Measurements from ENCODE around the gene RASL11B. TPM values are rescaled to one million over a fixed set of nuclear protein-coding genes. Genes with fewer than 3 reads are reported as not detected.

Gene RASL11B
- polyA plus RNA-seq, 3 donors = 38.9 to 41.2 (median 39.6) TPM

DNA sequence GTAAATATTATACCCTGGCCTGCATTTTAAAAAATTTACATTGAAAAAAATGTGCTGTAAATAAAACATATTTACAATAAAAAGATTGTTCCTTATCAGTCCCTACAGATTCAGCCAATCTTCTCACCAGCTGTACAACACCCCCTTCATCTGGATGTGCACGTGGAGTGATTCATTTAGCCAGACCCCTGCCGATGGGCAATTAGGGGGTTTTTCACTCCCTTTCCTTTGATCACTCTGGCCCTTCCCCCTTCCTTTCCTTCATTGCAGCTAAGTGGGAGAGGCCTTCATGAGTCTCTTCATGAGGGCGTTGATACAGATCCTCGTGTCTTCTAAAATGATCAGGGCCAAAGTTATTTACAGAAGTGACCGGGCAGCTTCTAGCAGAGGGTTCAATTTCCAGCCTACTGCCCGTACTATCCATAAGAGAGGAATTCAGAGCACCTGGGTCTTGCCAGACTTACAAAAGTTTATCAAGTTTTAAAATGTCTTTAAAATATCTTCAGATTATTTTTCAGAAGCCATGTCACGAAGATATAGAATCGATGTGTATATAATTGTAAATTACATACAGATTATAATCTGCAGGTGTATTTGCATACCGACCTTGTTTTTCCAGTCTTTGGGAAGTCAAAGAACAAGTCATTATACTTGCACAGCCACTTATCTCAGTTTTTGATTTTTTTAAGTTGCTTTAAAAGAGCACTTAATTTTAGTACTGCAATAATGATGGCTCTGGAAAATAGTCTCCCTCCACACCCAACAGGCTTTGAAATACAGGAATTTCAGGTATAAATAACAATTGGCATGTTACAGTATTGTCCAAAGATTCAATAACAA lies 21.4 kb upstream of the RASL11B start:
- DNase-seq = no peak

DNA sequence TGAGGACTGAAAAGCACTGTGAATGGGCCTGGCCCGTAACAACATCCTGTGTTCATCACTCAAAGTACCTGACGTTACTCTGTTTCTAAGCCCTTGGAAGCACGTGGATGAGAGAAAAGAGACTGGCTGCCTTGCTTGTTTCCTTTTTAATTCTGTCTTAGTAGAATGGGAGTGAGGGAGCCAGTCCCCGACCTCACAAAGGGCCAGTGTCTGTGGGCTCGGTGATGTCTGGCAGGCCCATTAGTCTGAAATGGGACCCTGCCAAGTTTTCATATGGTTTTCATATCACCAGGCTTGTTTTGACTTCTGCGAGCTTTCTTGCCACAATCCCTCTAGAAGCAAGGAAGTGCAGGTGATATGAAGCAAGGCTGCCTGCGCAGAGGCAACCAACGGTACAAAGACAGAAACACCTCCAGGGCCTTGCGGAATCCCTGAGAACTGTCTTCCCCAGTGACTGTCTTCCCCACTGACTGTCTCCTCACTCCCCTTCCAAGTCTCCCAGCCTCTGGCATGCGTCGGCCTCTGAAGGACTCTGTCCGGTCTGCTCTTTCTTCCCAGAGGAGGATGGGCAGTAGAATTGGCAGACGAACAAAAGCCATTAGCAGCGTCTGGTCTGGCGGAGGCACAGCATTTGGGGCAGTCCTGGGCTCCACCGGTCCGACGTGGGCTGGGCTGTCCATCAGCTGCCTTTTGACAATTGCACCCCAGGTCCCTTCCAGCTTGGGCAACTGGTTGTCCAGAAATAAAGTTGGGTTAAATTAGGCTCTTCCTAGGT lies 20.2 kb upstream of the RASL11B start:
- DNase-seq = no peak

GRCh38 chr4:52842792-52843191 lies 19.3 kb upstream of the RASL11B start:
- DNase-seq = no peak

GRCh38 chr4:52843351-52843750 lies 18.8 kb upstream of the RASL11B start:
- no peak for DNase-seq

- no peak for DNase-seq
These were observed 18.2 kb upstream of the RASL11B start for GRCh38 chr4:52843958-52844357.

DNA sequence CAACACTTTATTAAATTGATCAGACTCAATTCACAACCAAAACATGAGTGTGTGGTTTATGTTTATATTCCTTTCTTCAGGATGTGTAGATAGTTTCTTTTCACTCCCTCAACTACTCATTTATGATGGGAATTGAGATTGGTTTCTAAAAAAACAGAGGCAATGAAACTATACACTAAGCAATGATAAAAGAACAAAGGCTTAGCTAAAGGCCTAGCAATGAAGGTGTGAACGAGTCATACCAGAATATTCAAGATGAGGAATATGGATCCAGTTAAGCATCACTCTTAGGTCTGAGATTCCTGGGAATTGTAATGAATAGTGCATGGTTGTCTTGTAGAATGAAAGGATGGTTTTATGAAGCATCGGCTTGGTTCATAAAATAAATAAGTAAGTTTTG lies 17.5 kb upstream of the RASL11B start:
- no peak for DNase-seq

DNA sequence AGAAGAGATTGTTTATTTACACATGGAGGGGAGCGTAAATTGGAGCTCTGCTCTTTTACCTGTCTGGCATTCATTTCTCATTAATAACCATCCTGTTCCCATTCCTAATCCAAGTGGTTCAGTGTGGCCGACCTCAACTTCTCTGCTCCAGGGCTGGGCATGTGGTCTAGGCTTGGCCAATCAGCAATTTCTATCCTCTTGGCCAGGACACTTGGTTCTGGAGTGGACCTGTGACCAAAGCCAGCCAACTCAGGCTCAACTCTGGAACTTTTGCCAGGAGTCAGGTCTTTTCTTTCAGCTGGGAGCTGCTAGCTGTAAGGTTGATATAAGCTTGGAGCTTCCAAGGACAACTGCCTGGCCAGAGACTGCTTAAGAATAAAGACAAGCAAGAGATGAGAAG lies 15.6 kb upstream of the RASL11B start:
- no peak for DNase-seq

DNA sequence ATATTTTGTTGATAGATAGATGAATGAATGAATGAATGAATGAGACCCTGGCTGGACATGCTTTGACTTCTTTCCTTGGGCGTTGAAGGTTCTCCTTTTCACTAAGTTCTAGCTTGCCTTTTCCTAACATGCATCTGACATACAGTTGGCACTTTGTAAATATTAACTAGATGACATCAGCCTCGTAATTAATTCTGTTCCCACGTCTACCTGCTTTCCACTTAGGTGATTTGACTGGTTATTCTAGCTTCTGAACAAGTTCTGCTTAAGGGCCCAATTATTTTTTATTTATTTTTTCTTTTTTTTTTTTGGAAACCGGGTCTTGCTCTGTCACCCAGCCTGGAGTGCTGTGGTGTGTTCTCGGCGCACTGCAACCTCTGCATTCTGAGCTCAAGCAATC lies 13.9 kb upstream of the RASL11B start:
- DNase-seq = peak; percentile 71

GRCh38 chr4:52850406-52851124 lies 11.6 kb upstream of the RASL11B start:
- no peak for DNase-seq

GRCh38 chr4:52852041-52852440 lies 10.1 kb upstream of the RASL11B start:
- DNase-seq = no peak

GRCh38 chr4:52852711-52853110 lies 9.4 kb upstream of the RASL11B start:
- DNase-seq = no peak

DNA sequence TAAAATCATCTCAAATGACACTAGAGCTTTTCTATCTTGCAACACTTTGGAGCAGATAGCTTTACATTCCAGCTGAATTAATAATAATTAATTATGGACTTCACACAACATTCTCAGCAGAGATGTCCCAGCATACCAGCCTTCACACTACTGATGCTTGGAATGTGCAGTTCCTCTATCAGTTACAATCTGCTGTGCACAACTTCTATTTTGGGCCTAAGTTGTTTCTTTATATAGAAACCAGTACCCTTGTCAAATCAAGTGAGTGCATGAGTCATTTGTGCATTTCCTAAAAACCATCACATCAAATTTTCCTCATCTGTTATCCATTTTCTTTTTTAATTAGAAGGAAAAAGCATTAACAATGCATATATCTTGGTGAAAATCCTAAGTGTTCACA lies 8.8 kb upstream of the RASL11B start:
- DNase-seq = no peak

GRCh38 chr4:52856801-52857200 lies 5.3 kb upstream of the RASL11B start:
- no peak for DNase-seq

GRCh38 chr4:52860361-52860760 lies 1.8 kb upstream of the RASL11B start:
- no peak for DNase-seq

DNA sequence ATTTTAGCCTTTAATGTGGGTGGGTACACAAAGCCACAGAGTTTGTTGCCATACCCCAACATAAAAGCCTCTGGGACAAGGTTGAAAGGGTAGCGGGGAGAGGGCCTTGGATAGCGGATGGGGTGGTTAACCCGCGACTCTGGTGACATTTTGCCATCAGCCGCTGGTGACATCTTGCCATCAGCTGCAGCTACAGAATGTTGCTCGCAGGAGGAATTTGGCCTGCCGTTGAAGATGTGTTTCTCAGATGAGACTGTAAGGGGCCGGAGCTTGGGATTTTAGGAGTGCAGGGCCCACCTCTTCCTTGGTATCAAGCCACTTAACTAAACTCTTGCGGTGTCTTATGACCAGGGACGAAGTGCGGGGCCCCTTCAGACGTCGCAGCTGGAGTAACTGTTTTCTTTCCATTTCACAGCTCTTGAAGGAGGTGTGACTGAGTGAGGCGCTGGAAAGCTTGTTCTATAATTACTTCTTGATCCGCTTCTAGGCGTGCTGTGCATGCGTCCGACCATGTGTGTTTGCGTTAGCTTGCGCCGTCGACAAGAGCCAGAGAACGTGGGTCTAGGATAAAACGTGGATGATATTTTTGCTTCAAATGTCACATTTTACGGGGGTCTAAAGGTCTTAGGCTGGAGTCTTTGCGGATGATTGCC lies 820 bp upstream of the RASL11B start:
- DNase-seq = peak; percentile 30

DNA sequence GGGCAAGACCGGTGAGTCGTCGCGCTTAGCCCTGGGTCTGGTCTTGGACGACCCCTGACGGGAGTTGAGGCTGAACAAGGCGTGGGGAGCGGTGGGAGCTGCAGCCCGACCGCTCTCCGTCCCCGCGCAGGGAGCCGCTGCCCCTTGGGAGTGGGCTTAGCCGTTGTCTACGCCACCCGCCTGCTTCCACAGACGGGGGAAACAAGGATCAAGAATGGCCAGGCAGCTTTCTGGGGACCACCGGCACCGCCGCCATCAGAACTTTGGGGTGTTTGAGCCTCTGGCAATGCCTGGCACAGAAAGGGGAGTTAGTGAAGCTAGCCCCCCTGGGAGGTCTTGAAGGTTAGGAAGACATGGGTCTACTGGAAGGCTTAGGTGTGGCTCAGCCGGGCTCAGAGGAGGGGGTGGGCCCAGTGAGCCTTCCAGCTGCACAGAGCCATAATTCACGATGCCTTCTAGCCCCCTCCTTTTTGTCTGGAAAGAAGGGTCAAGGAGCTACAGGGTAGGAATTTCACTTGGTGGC lies 583 bp downstream of the RASL11B start:
- DNase-seq = peak; percentile 45

DNA sequence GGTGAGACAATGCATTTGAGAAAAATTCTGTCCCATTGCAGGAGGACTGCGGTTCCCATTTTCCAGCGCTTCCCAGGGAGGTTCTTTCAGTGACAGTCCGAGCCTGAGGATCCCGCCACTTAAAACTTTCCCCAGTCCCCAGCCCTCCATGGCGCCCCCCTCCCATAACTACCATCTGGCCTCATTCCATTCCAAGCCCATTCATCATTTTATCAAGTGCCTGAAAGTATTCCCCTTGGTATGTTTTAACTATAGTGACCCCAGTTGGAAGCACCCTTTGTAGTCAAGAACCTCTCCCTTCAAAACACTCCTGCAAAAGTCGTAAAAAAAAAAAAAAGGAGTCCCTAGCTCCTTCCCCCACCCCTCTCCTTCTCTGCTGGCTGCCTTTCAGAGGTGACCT lies 1.2 kb downstream of the RASL11B start:
- DNase-seq = no peak

DNA sequence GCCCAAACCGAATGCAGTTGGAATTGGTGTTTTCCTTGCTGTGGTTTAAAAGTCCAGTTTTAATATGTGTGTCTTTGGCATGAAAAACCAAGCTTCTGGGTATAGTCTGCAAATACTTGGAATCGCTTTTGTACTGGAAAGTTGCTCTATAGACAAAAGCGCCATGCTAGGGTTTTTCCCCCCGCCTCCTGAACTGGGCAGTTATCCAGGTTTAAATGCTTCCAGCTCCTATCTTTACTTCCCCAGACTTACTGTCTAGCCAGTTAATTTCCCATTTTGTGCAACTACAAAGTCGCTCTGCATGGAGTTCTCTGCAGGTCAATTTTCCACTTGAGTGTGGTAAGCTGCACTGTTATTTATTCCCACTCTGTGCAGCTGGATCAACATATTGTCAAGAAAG lies 2.7 kb downstream of the RASL11B start:
- DNase-seq = no peak

DNA sequence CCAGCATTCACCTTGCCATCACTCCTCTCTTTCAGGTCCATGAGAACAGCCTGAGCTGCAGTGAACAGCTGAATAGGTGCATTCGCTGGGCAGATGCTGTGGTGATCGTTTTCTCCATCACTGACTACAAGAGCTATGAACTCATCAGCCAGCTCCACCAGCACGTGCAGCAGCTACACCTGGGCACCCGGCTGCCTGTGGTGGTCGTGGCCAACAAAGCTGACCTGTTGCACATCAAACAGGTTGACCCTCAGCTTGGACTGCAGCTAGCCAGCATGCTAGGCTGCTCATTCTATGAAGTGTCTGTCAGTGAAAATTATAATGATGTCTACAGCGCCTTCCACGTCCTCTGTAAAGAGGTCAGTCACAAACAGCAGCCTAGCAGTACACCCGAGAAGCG lies 3.2 kb downstream of the RASL11B start:
- DNase-seq = no peak

- no peak for DNase-seq
These were observed 4.6 kb downstream of the RASL11B start for GRCh38 chr4:52866734-52867133.

DNA sequence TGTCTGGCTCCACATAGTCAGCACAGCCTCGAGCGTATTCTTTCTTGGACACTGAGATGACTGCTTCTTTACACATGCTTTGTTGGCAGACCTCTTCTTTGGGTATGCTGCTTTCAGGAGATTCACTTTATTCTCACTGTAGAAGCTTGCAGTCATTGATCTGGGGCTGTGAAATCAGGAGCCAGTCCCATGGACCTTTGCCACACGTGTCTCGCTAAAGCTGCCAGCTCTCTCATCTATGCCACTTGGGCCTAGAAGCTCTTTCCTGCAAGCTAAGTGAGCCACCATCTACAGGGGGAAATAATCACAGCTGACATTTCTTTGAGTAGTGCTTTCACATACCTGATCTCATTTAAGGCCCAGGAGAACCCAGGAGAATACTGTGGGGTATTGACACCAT lies 5.0 kb downstream of the RASL11B start:
- no peak for DNase-seq

GRCh38 chr4:52868133-52868532 lies 6.0 kb downstream of the RASL11B start:
- DNase-seq = peak; percentile 58

Data from renal pelvis (tissue), 4 donors.